ENCODE results near the gene OR2A12.
"Not testable (repeated sequence)": the region's sequence is repeated elsewhere in the genome, so short reads cannot be mapped to it uniquely, and the experiment has no call there.

The OR2A12 gene
- 0 reads per million in 2 experiments for total RNA-seq

GRCh38 chr7:144085978-144086377 is at the start of gene OR2A12:
Gene OR2A12, plus strand, starts transcription at chr7:144086278. Its CDS starts 8,830 bp downstream, at chr7:144095108.
- DNase-seq (ENCODE audit: low read depth) = no peak

GRCh38 chr7:144036302-144036885 is 49.7 kb upstream of the OR2A12 start:
- no peak for DNase-seq (ENCODE audit: low read depth)

GRCh38 chr7:144037414-144038035 is 48.6 kb upstream of the OR2A12 start:
- DNase-seq (ENCODE audit: low read depth) = no peak

GRCh38 chr7:144038887-144039286 is 47.2 kb upstream of the OR2A12 start:
- no peak for DNase-seq (ENCODE audit: low read depth)

- no peak for DNase-seq (ENCODE audit: low read depth)
These were observed 37.4 kb upstream of the OR2A12 start, which contains the start of gene OR2A5 for GRCh38 chr7:144048648-144049047. Gene OR2A5, plus strand, starts transcription at chr7:144048948. Its CDS starts 1,454 bp downstream, at chr7:144050402.

GRCh38 chr7:144049491-144049890 is 36.6 kb upstream of the OR2A12 start:
- no peak for DNase-seq (ENCODE audit: low read depth)

GRCh38 chr7:144050093-144050492 is 36.0 kb upstream of the OR2A12 start:
- no peak for DNase-seq (ENCODE audit: low read depth)

- not testable (repeated sequence) for DNase-seq (ENCODE audit: low read depth)
These were observed 35.2 kb upstream of the OR2A12 start for GRCh38 chr7:144050884-144051283.

GRCh38 chr7:144057954-144058353 is 28.1 kb upstream of the OR2A12 start:
- DNase-seq (ENCODE audit: low read depth) = no peak

- no peak for DNase-seq (ENCODE audit: low read depth)
These were observed 22.4 kb upstream of the OR2A12 start for GRCh38 chr7:144063710-144064109.

GRCh38 chr7:144069511-144069910 is 16.6 kb upstream of the OR2A12 start, which contains the start of gene OR2A25:
Gene OR2A25, plus strand, starts transcription at chr7:144069811. Its CDS starts 4,409 bp downstream, at chr7:144074220.
- no peak for DNase-seq (ENCODE audit: low read depth)

GRCh38 chr7:144069953-144070352 is 16.1 kb upstream of the OR2A12 start:
- DNase-seq (ENCODE audit: low read depth) = no peak

- DNase-seq (ENCODE audit: low read depth) = no peak
These were observed 11.7 kb upstream of the OR2A12 start for GRCh38 chr7:144074374-144074773.

GRCh38 chr7:144086730-144087129 is 652 bp downstream of the OR2A12 start:
- DNase-seq (ENCODE audit: low read depth) = no peak

GRCh38 chr7:144087230-144087629 is 1.2 kb downstream of the OR2A12 start:
- DNase-seq (ENCODE audit: low read depth) = no peak

- no peak for DNase-seq (ENCODE audit: low read depth)
These were observed 4.6 kb downstream of the OR2A12 start for GRCh38 chr7:144090667-144091066.

- no peak for DNase-seq (ENCODE audit: low read depth)
These were observed 12.7 kb downstream of the OR2A12 start for GRCh38 chr7:144098776-144099175.

- DNase-seq (ENCODE audit: low read depth) = no peak
These were observed 14.5 kb downstream of the OR2A12 start for GRCh38 chr7:144100607-144101006.

GRCh38 chr7:144102041-144102440 is 16.0 kb downstream of the OR2A12 start:
- DNase-seq (ENCODE audit: low read depth) = no peak

GRCh38 chr7:144105211-144105610 is 19.1 kb downstream of the OR2A12 start:
- DNase-seq (ENCODE audit: low read depth) = no peak

GRCh38 chr7:144109283-144109682 is 23.2 kb downstream of the OR2A12 start, which contains the start of gene OR2A2:
Gene OR2A2, plus strand, starts transcription at chr7:144109583. Its CDS starts 0 bp downstream, at chr7:144109583.
- no peak for DNase-seq (ENCODE audit: low read depth)

GRCh38 chr7:144110272-144110671 is 24.2 kb downstream of the OR2A12 start:
- DNase-seq (ENCODE audit: low read depth) = no peak

- no peak for DNase-seq (ENCODE audit: low read depth)
These were observed 27.6 kb downstream of the OR2A12 start for GRCh38 chr7:144113651-144114050.

All from T follicular helper cell (primary cell).